GOT3 (cell line): ENCODE measurements around the gene KCNQ1OT1.

Source experiments
- DNase-seq: peaks from one replicate; lab custom pipeline; 2025; ENCODE audit warnings: mixed read lengths; lab: John Stamatoyannopoulos, UW

Gene KCNQ1OT1

DNA sequence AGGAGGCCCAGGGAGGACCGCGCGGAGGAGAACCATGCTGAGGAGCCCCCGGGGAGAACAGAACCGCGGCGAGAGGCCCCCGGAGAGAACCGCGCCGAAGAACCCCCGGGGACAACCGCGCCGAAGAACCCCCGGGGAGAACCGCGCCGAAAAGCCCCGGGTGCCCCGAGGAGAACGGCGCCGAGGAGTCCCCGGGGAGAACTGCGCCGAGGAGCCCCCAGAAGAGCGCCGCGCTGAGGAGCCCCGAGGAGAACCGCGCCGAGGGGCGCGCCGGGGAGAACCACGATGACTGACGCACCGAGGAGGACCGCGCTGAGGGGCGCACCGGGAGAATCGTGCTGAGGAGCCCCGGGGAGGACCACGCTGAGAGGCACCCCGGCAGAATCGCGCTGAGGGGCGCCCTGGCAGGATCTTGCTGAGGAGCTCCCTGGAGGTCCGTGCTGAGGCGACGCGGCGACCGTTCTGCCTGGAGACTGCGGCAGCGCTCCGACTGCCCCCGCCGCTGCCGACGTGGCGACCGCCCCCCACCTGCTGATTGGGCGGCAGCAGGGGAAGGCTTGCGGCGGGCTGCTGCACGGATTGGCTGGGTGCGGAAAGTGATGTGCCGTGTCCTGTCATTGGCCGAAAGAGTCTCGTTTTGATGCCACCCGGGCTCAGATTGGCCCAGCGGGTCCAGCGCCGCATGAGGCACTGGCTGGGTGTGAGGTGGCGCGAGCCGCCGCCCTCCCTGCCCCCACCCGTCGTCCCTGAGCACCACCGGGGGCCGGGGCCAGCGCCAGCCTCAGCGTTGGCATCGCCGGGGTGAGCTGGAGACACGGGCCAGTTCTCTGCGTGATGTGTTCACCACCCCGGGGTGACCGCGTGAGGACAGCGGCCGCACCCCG lies at the start of gene KCNQ1OT1:
Gene KCNQ1OT1, minus strand, starts transcription at position 464 of the 884 bp plus-strand sequence.
- DNase-seq, result peak; percentile 79

GRCh38 chr11:2748814-2749554 lies 49.2 kb upstream of the KCNQ1OT1 start:
- DNase-seq, result no peak

DNA sequence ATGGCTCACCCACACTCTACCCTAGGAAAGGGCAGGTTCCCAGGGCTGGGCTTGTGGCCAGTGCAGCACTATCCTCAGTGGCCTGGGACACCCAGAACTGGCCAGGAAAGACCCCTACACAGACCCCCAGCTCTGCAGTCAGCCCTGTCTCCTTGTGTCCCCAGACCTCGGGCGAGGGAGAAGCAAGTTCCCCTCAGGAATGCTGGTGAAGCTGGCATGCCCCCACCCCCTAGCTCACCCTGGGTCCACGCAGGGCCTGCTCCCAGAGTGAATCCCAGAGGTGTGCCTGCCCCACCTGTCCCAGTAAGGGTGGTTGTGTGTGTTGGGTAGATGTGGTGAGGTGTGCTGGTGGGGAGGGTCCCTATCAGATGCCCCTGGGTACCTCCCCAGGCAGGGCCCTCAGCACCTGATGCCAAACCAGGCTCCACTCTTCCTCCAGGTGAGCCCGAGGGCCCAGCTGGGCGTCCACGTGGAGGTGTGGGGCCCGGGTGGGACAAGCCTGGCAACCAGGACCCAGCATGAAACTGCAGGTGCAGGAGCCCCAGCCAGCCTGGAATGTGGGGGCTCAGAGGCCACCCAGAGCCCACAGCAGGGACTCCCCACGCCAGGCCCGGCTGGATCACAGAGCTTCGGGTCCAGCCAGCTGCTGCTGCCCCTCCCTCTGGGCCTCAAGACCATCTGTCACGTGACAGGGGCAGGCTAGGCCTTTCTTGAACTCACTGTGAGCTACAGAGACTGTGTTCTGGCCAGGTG lies 48.4 kb upstream of the KCNQ1OT1 start:
- DNase-seq, result no peak

DNA sequence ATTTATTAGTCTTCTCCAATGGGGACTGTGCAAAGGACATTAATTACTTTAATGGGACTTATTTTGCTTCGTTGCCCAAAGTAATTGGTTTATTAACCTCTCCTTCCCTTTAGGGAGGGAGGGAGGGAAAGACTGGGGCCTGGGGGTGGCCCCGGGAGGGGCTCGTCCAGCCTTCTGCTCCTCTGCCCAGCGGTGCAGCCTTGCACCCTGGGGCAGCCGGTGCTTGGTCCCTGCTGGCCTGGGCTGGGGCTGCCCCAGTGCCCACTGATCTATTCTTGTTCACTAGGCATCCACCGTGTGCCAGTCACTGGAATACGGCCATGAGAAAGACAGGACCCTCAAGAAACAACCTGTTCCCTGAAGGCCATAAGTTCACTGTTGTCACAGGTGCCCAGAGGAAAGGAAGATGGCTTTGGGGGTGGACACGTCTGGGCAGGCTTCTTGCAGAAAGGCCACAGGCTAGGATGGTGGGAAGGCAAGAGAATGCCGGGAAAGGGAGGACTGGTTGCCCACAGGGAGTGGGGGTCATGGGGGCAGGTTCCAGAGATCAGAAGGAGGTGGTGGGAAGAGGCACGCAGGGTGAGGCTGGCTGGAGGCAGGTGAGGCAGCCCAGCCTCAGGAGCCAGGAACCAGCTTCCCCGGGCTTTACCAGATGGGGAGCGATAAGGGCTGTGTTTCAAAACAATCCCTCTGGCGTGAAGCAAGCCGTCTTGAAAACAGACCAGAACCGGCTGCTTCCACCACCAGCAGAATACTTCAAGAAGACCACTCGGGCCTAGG lies 47.6 kb upstream of the KCNQ1OT1 start:
- no peak for DNase-seq

DNA sequence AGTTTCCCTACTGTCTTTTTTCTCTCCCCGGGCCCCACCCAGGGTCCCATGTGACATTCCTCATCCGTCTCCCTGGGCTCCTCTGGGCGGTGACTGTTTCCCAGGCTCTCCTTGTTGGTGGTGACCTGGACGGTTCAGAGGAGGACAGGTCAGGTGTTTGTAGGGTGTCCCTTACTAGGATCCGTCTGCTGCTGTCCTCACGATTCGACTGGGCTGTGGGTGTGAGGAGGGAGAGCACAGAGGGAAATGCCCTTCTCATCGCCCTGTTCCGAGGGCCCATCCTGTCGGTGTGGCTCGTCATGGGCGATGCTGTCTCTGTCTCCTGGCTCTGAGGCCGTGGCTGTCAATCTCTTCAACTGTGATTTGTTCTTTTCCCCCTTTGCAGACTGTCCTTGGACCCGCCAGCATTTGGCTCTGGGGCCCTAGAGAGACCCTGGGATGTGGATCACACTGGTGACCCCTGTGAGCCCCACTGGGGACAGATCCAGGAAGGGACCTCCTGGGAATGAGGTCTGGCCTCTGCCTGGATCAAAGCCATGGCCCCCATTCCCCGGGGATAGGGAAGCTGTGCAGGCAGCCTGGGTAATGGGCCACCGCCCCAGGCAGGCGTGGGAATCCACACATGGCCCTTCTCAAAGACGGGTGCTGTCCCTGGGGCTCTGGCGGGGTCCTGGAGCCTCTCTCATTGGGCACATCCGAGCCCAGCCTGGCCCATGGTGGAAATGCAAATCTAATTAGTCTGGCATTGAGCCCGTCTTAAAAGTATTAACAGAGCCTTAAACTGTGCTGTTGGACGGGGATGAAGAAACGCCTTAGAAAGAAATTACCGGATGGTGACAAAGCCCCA lies 46.8 kb upstream of the KCNQ1OT1 start:
- no peak for DNase-seq

DNA sequence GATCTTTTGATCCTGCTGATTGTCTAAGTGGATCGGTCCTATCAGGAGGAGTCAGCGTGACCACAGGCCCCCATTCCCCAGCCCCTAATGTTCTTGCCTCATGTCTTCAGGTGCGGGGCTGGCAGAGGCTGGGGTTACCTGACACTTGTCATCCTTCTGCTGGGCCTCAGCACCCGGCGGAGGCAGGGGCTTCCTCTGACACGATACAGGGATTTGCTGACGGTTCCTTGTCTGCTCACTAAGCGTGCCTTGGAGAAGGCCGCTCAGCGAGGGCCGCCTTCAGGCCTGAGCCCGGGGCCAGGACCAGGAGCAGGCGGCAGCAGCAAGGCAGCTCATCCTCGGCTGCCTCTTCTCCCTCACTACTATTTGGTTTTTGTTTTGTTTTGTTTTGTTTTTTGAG lies 45.7 kb upstream of the KCNQ1OT1 start:
- no peak for DNase-seq

DNA sequence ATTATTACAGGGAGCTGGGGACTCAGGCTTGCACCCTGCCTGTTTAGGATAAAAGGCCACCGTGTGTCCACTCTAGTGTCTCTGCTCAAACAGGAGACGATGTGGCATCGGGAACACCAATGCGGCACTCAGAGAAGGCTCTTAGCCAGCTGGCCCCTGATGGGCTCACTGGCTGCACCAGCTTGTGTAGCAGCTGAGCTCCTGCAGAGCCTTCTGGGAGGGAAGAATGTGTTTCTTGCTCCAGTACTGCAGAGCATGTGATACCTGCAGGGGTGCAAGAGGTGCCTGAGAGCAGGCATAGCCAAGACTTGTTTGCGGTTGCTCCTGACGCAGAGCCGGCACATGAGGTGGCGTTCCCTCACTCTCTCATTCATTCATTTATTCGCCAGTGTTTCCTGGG lies 44.4 kb upstream of the KCNQ1OT1 start:
- no peak for DNase-seq

DNA sequence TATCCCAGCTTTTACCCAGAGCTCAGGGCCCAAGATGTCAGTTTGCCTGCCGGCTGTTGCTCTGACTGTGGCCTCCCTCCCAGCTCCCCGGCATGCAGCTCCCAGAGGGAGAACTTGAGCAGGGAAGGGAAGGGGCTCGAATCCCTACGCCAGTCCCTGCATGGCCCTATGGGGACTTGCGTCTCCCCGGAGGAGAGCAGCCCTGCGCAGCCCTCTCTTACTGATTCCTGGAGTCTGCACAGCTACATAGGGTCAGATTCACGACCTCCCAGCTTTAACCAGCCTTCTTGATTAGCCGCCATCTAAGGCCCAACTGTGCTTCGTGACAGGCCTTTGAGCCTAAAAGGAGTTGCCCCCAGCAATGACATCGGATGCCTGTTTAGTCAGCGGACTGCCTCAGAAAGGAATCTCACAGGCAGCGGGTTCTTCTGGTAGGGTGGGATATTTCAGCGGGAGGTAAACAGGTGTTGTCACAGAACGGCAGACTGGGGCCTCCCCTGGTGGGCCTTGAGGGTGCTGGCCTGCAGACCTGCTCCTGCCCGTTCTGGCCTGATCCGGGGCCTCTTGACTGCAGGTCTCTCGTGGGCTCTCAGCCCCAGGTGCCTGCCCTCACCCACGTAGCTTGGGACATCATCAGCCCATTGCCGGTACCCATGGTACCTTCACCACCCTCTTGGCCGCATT lies 43.8 kb upstream of the KCNQ1OT1 start:
- DNase-seq, result no peak

DNA sequence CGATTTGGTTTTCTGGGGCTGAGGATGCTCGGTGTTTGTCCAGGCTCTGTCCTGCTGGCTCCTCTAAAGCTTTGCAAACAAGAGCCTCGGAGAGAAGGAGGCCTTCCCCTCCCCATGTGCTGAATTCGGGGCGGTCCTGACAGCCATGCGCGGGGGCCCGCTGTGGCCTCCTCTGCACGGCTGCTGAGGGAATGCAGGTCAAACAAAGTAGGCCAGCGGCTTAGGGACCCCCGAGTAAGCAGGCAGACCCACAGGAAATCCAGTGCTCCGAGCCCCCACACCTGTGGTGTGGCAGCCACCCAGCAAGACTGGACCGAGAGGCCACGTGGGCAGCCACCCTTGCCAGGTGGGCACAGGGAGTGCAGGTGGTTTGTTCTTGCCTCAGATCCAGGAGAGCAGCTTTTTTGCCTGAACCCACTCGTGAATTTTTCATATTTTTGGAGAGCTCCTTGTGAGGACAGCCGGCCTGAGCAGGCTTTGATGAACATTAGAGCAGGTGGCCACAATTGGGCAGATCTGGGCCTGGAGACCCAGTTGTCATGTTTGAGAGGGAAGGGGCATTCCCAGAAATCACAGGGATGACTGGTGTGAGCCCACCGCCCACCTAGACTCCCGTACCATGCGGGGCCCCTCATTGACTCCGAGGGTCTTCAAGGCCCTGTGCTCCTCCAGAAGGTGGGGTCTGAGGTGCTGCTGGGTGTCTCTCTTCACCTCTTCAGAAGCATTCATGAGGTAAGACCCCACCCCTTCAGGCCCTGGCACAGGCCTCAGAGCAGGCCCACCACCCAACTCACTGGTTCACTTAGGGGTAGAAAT lies 43.0 kb upstream of the KCNQ1OT1 start:
- no peak for DNase-seq

GRCh38 chr11:2742201-2742600 lies 42.4 kb upstream of the KCNQ1OT1 start:
- DNase-seq, result no peak

GRCh38 chr11:2741377-2742131 lies 41.8 kb upstream of the KCNQ1OT1 start:
- no peak for DNase-seq

- no peak for DNase-seq
Measured at GRCh38 chr11:2741006-2741376, 41.2 kb upstream of the KCNQ1OT1 start.

GRCh38 chr11:2740275-2740940 lies 40.6 kb upstream of the KCNQ1OT1 start:
- DNase-seq, result no peak

DNA sequence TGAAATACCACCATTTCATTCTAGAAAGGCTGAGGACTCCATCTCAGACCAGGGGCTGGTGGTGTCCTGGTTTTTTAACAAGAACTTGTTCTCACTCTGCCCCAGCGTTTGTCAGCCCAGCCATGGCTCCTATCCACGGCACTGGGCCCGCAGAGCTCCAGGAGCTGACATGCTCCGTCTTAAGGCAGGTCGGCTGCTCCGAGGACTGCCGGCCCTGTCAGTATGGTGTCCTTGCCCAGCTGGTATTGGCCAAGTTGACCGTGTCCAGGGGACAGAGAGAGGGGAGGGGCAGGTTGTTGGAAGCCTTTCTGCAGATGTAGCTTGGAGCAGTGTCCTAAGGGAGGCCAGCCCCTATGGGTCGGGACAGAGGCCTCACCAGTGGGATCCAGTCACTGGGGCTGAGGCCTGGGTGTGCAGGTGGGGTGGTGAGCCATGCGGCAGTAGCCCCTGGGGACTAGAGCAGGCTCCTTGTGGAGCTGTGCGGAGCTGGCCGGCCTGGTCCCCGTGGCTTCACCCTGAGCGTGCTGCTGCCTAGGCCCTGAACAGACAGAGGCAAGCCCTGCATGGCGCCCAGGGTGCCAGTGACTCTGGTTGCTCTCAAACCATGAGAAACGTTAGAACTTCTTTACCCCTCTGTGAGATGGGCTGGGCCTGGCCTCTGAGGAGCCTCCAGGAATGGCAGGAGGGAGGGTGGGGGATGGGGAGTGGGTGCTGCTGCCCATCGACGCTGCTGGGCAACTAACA lies 39.9 kb upstream of the KCNQ1OT1 start:
- DNase-seq, result no peak

GRCh38 chr11:2738551-2739431 lies 39.0 kb upstream of the KCNQ1OT1 start:
- DNase-seq, result no peak

GRCh38 chr11:2737866-2738265 lies 38.1 kb upstream of the KCNQ1OT1 start:
- DNase-seq, result no peak
